Tibial nerve (tissue), 4 donors: ENCODE results near the gene CHST15. TPM values are rescaled to one million over a fixed set of nuclear protein-coding genes. Genes with fewer than 3 reads are reported as not detected.

Experiments
- DNase-seq, 2 donors: peaks; one replicate each; pipeline ENCODE4 v3.0.0-alpha.2; 2019; ENCODE audit warnings: low spot score in 2 of 2
- H3K27ac ChIP-seq, 4 donors: fragments of 200-600 bp; sonication (generic) in 3 of 4; one replicate each; pipeline ENCODE4 v1.5.1; 2017 to 2019; ENCODE audit warnings: mild to moderate bottlenecking in 1 of 4
- H3K27me3 ChIP-seq, 2 donors: fragments of 200-600 bp; sonication (generic) in 1 of 2; one replicate each; pipeline versions ENCODE4 v1.5.1 to v1.6.0; 2017 to 2019
- H3K36me3 ChIP-seq, 3 donors: fragments of 200-600 bp; sonication (generic); one replicate each; pipeline ENCODE4 v1.5.1; 2018 to 2019
- H3K4me1 ChIP-seq, 4 donors: fragments of 200-600 bp; sonication (generic) in 3 of 4; one replicate each; pipeline ENCODE4 v1.5.1; 2017 to 2019
- H3K4me3 ChIP-seq, 4 donors: fragments of 200-600 bp; sonication (generic) in 3 of 4; one replicate each; pipeline ENCODE4 v1.5.1; 2017 to 2019; ENCODE audit warnings: mild to moderate bottlenecking in 1 of 4, moderate library complexity in 1 of 4
- H3K9me3 ChIP-seq, 4 donors: fragments of 200-600 bp; sonication (generic) in 3 of 4; one replicate each; pipeline ENCODE4 v1.5.1; 2017 to 2019
- CTCF ChIP-seq, 5 experiments: fragments of 200-600 bp in 3 of 5; fragments of 450-650 bp in 2 of 5; sonication (generic) in 3 of 5; IDR thresholded peaks; one replicate each; pipeline ENCODE4 v1.5.1; 2016 to 2019; ENCODE audit warnings: antibody characterized with exemption in 5 of 5, mild to moderate bottlenecking in 3 of 5, moderate library complexity in 2 of 5
- EP300 ChIP-seq, 2 donors: sonication (generic); formaldehyde crosslinking; IDR thresholded peaks; one replicate each; pipeline ENCODE4 v1.6.1; 2017; ENCODE audit warnings: antibody characterized with exemption in 2 of 2, mild to moderate bottlenecking in 1 of 2
- POLR2A ChIP-seq, 2 donors: fragments of 450-650 bp; IDR thresholded peaks; one replicate each; pipeline ENCODE4 v1.6.1; 2017; ENCODE audit warnings: antibody characterized with exemption in 2 of 2, mild to moderate bottlenecking in 2 of 2, moderate library complexity in 2 of 2
- WGBS, 2 donors: methylation state at CpG; one replicate each; pipeline ENCODE4 v1.1.5; 2018; 5-methylcytosine and 5-hydroxymethylcytosine counted together
- total RNA-seq, 4 donors: library from RNA; depleted of rRNA; stranded (reverse); fragments of >200 nt; gene quantifications; one replicate each; pipeline ENCODE4 v1.1.0, GENCODE V29; 2016

Gene CHST15
- total RNA-seq, 4 donors from 2014 or later: 29.8 to 45.6 (median 34.3) TPM

GRCh38 chr10:124086787-124087671 is 6.4 kb downstream of the CHST15 start:
- Histone ChIP-seq H3K27ac (no peak overlapping the region), H3K9me3 (no peaks in the 10 kb centered on the region), H3K4me1 (peaks cover 0 to 35% (median 18%) of the 10 kb centered on the region in 4 donors), H3K36me3 (no peaks in the 10 kb centered on the region), H3K27me3 (peaks cover 0 to 7% of the 10 kb centered on the region in 2 donors), H3K4me3 (no peak overlapping the region)
- DNase-seq: no peak
- WGBS, 2 donors: 82 to 87% methylated on average over 18 of the region's 18 CpGs
- no peak for TF ChIP-seq CTCF (IDR thresholded peaks at IDR 0.05)

GRCh38 chr10:124086097-124086710 is 7.2 kb downstream of the CHST15 start:
- no peak overlapping the region for H3K27ac ChIP-seq
- H3K27me3 ChIP-seq: peaks cover 0 to 4% of the 10 kb centered on the region in 2 donors
- no peak for TF ChIP-seq CTCF (IDR thresholded peaks at IDR 0.05)
- TF ChIP-seq POLR2A (IDR thresholded peaks at IDR 0.05): no peak
- no peak for TF ChIP-seq EP300 (IDR thresholded peaks at IDR 0.05)
- no peak overlapping the region for H3K4me3 ChIP-seq
- DNase-seq: no peak
- H3K36me3 ChIP-seq: no peaks in the 10 kb centered on the region
- H3K9me3 ChIP-seq: no peaks in the 10 kb centered on the region
- peaks cover 0 to 26% (median 12%) of the 10 kb centered on the region in 4 donors for H3K4me1 ChIP-seq
- 85 to 90% methylated on average over 14 of the region's 14 CpGs for WGBS, 2 donors

- H3K4me1 ChIP-seq: peaks cover 0 to 26% (median 12%) of the 10 kb centered on the region in 4 donors
- DNase-seq: no peak
- no peaks in the 10 kb centered on the region for H3K9me3 ChIP-seq
- no peak overlapping the region for H3K4me3 ChIP-seq
- TF ChIP-seq EP300 (IDR thresholded peaks at IDR 0.05) (no peak), CTCF (IDR thresholded peaks at IDR 0.05) (no peak), POLR2A (IDR thresholded peaks at IDR 0.05) (no peak)
- 87% methylated on average over 7 of the region's 7 CpGs for WGBS, 2 donors
- H3K27me3 ChIP-seq: no peaks in the 10 kb centered on the region
- no peak overlapping the region for H3K27ac ChIP-seq
- H3K36me3 ChIP-seq: no peaks in the 10 kb centered on the region
Measured at GRCh38 chr10:124085680-124086079, 7.7 kb downstream of the CHST15 start.

- Histone ChIP-seq H3K4me3 (no peak overlapping the region), H3K36me3 (no peaks in the 10 kb centered on the region), H3K9me3 (no peaks in the 10 kb centered on the region), H3K27me3 (no peaks in the 10 kb centered on the region), H3K4me1 (peaks cover 0 to 21% (median 6%) of the 10 kb centered on the region in 4 donors), H3K27ac (no peak overlapping the region)
- 72 to 78% methylated on average over 9 of the region's 9 CpGs for WGBS, 2 donors
- DNase-seq: no peak
- TF ChIP-seq POLR2A (IDR thresholded peaks at IDR 0.05): no peak
Measured at GRCh38 chr10:124084708-124085107, 8.7 kb downstream of the CHST15 start.

GRCh38 chr10:124083740-124084397 is 9.5 kb downstream of the CHST15 start:
- TF ChIP-seq POLR2A (IDR thresholded peaks at IDR 0.05): no peak
- peak in 1 of 2 donors; percentile 30 for TF ChIP-seq EP300 (IDR thresholded peaks at IDR 0.05)
- TF ChIP-seq CTCF (IDR thresholded peaks at IDR 0.05): no peak
- Histone ChIP-seq H3K4me1 (peaks cover 0 to 17% (median 6%) of the 10 kb centered on the region in 4 donors), H3K27me3 (no peaks in the 10 kb centered on the region), H3K27ac (peak overlapping the region in 1 of 4 donors; percentile 34), H3K9me3 (no peaks in the 10 kb centered on the region), H3K36me3 (no peaks in the 10 kb centered on the region), H3K4me3 (no peak overlapping the region)
- DNase-seq: no peak
- 76 to 78% methylated on average over 16 of the region's 16 CpGs for WGBS, 2 donors
